ENCODE results near the gene GPS1.

GRCh38 chr17:82007228-82007494 lies 44.5 kb upstream of the GPS1 start:
- TF ChIP-seq, protein P1, sequence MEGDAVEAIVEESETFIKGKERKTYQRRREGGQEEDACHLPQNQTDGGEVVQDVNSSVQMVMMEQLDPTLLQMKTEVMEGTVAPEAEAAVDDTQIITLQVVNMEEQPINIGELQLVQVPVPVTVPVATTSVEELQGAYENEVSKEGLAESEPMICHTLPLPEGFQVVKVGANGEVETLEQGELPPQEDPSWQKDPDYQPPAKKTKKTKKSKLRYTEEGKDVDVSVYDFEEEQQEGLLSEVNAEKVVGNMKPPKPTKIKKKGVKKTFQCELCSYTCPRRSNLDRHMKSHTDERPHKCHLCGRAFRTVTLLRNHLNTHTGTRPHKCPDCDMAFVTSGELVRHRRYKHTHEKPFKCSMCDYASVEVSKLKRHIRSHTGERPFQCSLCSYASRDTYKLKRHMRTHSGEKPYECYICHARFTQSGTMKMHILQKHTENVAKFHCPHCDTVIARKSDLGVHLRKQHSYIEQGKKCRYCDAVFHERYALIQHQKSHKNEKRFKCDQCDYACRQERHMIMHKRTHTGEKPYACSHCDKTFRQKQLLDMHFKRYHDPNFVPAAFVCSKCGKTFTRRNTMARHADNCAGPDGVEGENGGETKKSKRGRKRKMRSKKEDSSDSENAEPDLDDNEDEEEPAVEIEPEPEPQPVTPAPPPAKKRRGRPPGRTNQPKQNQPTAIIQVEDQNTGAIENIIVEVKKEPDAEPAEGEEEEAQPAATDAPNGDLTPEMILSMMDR (IDR thresholded peaks at IDR 0.05): no peak
- TF ChIP-seq POLR2AphosphoS5 (IDR thresholded peaks at IDR 0.05) (no peak), EP300 (IDR thresholded peaks at IDR 0.05) (no peak), POLR2A (IDR thresholded peaks at IDR 0.05) (no peak)
